AG04450 (cell line): ENCODE results near the gene MGA. TPM values are rescaled to one million over a fixed set of nuclear protein-coding genes. Genes with fewer than 3 reads are reported as not detected.
"Not testable (repeated sequence)": the region's sequence is repeated elsewhere in the genome, so short reads cannot be mapped to it uniquely, and the experiment has no call there.

Source experiments
- CTCF ChIA-PET: fragments of 300-600, 350-600 bp; formaldehyde crosslinking; extraction: SDS; loops from one replicate; lab custom pipeline; 2022; ENCODE audit warnings: antibody characterized with exemption, inconsistent platforms; lab: Charles Lee
- POLR2A ChIA-PET: fragments of 350-600 bp; formaldehyde crosslinking; extraction: SDS; loops from one replicate; lab custom pipeline; 2021; ENCODE audit warnings: antibody characterized with exemption, inconsistent platforms; lab: Yijun Ruan, JAX
- DNase-seq: peaks from one replicate; pipeline ENCODE4 v3.0.0-alpha.2; 2011; ENCODE audit warnings: low read depth, low spot score
- H3K27ac ChIP-seq: one replicate; pipeline ENCODE4 v1.5.1; 2012; ENCODE audit warnings: low read depth, low read length, control low read depth
- H3K27me3 ChIP-seq: one replicate; pipeline ENCODE4 v1.6.0; 2012; ENCODE audit warnings: low read length; ENCODE audit not compliant: control insufficient read depth, insufficient read depth
- H3K4me3 ChIP-seq: 2 replicates; pipeline ENCODE4 v1.5.1; 2011; ENCODE audit warnings: mild to moderate bottlenecking, low read depth, low read length, control low read depth
- H3K9me3 ChIP-seq: 2 replicates; pipeline ENCODE4 v1.5.1; 2012; ENCODE audit warnings: low read length; ENCODE audit not compliant: control insufficient read depth, insufficient read depth
- CTCF ChIP-seq: IDR thresholded peaks from 2 replicates; pipeline ENCODE4 v1.5.1; 2011; ENCODE audit warnings: low read depth, low read length, control low read depth, inconsistent platforms
- polyA plus RNA-seq: library from polyadenylated mRNA; depleted of rRNA; stranded (reverse); fragments of >200 nt; gene quantifications from 2 replicates; pipeline ENCODE4 v1.2.3, GENCODE V29; 2011

Gene MGA
- polyA plus RNA-seq, 1 experiment: 9.7 TPM

GRCh38 chr15:41714291-41714690 lies 54.1 kb downstream of the MGA start:
- Histone ChIP-seq H3K27me3 (no peaks in the 10 kb centered on the region), H3K4me3 (no peak overlapping the region), H3K27ac (no peak overlapping the region), H3K9me3 (no peaks in the 10 kb centered on the region)
- ChIA-PET POLR2A (interaction anchor here (0.5 kb wide), 1 partner anchor 494 kb away, joined by 4 read pairs; the partner anchor contains the start of gene VPS39), CTCF (interaction anchor here (1.6 kb wide), 1 partner anchor 97 kb away, joined by 6 read pairs; no protein-coding TSS in a partner anchor)
- no peak for DNase-seq
- TF ChIP-seq CTCF: no peak

- TF ChIP-seq CTCF: no peak
- ChIA-PET CTCF (interaction anchor here (0.5 to 1.5 kb wide), 2 partner anchors 42 to 94 kb away, joined by 3 to 5 read pairs; no protein-coding TSS in a partner anchor), POLR2A (no interaction called here)
- H3K4me3 ChIP-seq: no peak overlapping the region
- H3K27ac ChIP-seq: no peak overlapping the region
- DNase-seq: no peak
- H3K27me3 ChIP-seq: no peaks in the 10 kb centered on the region
- H3K9me3 ChIP-seq: no peaks in the 10 kb centered on the region
These were observed 56.7 kb downstream of the MGA start for GRCh38 chr15:41716864-41717263.

- Histone ChIP-seq H3K9me3 (no peaks in the 10 kb centered on the region), H3K27me3 (no peaks in the 10 kb centered on the region), H3K4me3 (no peak overlapping the region), H3K27ac (no peak overlapping the region)
- ChIA-PET CTCF (interaction anchor here (1.0 kb wide), 1 partner anchor 31 kb away, joined by 3 read pairs; no protein-coding TSS in a partner anchor), POLR2A (no interaction called here)
- no peak for DNase-seq
- TF ChIP-seq CTCF: no peak
These were observed 66.9 kb downstream of the MGA start for GRCh38 chr15:41727143-41727542.

GRCh38 chr15:41728061-41728460 lies 67.9 kb downstream of the MGA start:
- H3K27me3 ChIP-seq, CTCF ChIA-PET, H3K4me3 ChIP-seq, H3K9me3 ChIP-seq, H3K27ac ChIP-seq, POLR2A ChIA-PET, DNase-seq: not testable (repeated sequence)

- Histone ChIP-seq H3K27ac (no peak overlapping the region), H3K27me3 (no peaks in the 10 kb centered on the region), H3K9me3 (no peaks in the 10 kb centered on the region), H3K4me3 (no peak overlapping the region)
- ChIA-PET CTCF (no interaction called here), POLR2A (no interaction called here)
- no peak for DNase-seq
- no peak for TF ChIP-seq CTCF
These were observed 70.3 kb downstream of the MGA start for GRCh38 chr15:41730543-41730942.
